Large intestine (tissue), 12 donors: ENCODE results near the gene ARMH1. TPM values are rescaled to one million over a fixed set of nuclear protein-coding genes. Genes with fewer than 3 reads are reported as not detected.
A peak's percentile ranks its signal among the peaks of the same experiment; 100 is the strongest.

Experiments
- DNase-seq, 2 donors: peaks; one replicate each; pipeline versions ENCODE4 v3.0.0 to v3.0.0-alpha.2; 2013
- H3K27ac ChIP-seq: one replicate; pipeline ENCODE4 v1.5.1; 2013; ENCODE audit warnings: low read length
- H3K27me3 ChIP-seq: 2 replicates; pipeline ENCODE4 v1.6.1; 2013; ENCODE audit warnings: low read length; ENCODE audit not compliant: control insufficient read depth, insufficient read depth
- H3K36me3 ChIP-seq: 2 replicates; pipeline ENCODE4 v1.6.1; 2013; ENCODE audit warnings: low read length; ENCODE audit not compliant: control insufficient read depth, insufficient read depth
- H3K4me1 ChIP-seq: one replicate; pipeline ENCODE4 v1.6.1; 2013; ENCODE audit warnings: low read length; ENCODE audit not compliant: control insufficient read depth, insufficient read depth
- H3K4me3 ChIP-seq: one replicate; pipeline ENCODE4 v1.5.1; 2013; ENCODE audit warnings: low read length
- H3K9me3 ChIP-seq: one replicate; pipeline ENCODE4 v1.6.1; 2013; ENCODE audit warnings: mild to moderate bottlenecking, low read depth, low read length, moderate library complexity; ENCODE audit not compliant: control insufficient read depth
- WGBS: methylation state at CpG from one replicate; pipeline ENCODE4 v1.1.5; 2013; ENCODE audit warnings: low lambda C conversion rate; ENCODE audit not compliant: insufficient coverage; 5-methylcytosine and 5-hydroxymethylcytosine counted together
- long read RNA-seq, 11 donors: transcript quantifications; one replicate each; lab custom pipeline, GENCODE V29; 2026
- polyA plus RNA-seq: library from polyadenylated mRNA; unstranded; fragments of 120-200 nt; gene quantifications from one replicate; pipeline ENCODE4 v1.2.1, GENCODE V29; 2013

The ARMH1 gene
- polyA plus RNA-seq = 2.8 TPM
- long read RNA-seq, donor 1 = 0 reads
- long read RNA-seq, donor 2 = 0 reads
- long read RNA-seq, donor 3 = 0 reads
- long read RNA-seq, donor 4 = 0 reads
- long read RNA-seq, donor 5 = 0 reads
- long read RNA-seq, donor 6 = 0 reads
- long read RNA-seq, donor 7 = 0 reads
- long read RNA-seq, donor 8, partial matches to known transcripts = 0 of 1 reads
- long read RNA-seq, donor 8, other reads (novel, unspliced or antisense) = 0 of 1 reads
- long read RNA-seq, donor 9 = 0 reads
- long read RNA-seq, donor 10 = 0 reads
- long read RNA-seq, donor 11 = 0 reads

- no peaks in the 10 kb centered on the region for H3K36me3 ChIP-seq
- H3K4me3 ChIP-seq = peak within 1 kb of the TSS; percentile 78
- H3K27me3 ChIP-seq = no peaks in the 10 kb centered on the region
- peaks cover 35% of the 10 kb centered on the region for H3K4me1 ChIP-seq
- peak within 1 kb of the TSS; percentile 99 for H3K27ac ChIP-seq
- WGBS = no CpG with 5 or more reads among the region's 56 CpGs
- H3K9me3 ChIP-seq = no peaks in the 10 kb centered on the region
- DNase-seq = peak; percentile 99 to 100
Measured at GRCh38 chr1:44674113-44675000, at the start of gene ARMH1, which contains the start of gene TMEM53. Gene ARMH1, plus strand, starts transcription at chr1:44674714. Its CDS starts 14,984 bp downstream, at chr1:44689698. Gene TMEM53, minus strand, starts transcription at chr1:44674481. Its CDS starts 90 bp downstream, at chr1:44674391.

GRCh38 chr1:44625348-44625747, 49.2 kb upstream of the ARMH1 start:
- DNase-seq = no peak
- Histone ChIP-seq H3K9me3 (no peaks in the 10 kb centered on the region), H3K36me3 (no peaks in the 10 kb centered on the region), H3K4me3 (no peak overlapping the region), H3K27ac (no peak overlapping the region), H3K27me3 (no peaks in the 10 kb centered on the region), H3K4me1 (no peaks in the 10 kb centered on the region)
- WGBS = 67% methylated on average over 1 of the region's 7 CpGs

- no peaks in the 10 kb centered on the region for H3K9me3 ChIP-seq
- H3K4me3 ChIP-seq = no peak overlapping the region
- H3K4me1 ChIP-seq = peaks cover 18% of the 10 kb centered on the region
- no peaks in the 10 kb centered on the region for H3K27me3 ChIP-seq
- DNase-seq = no peak
- H3K36me3 ChIP-seq = peaks cover 10% of the 10 kb centered on the region
- H3K27ac ChIP-seq = no peak overlapping the region
- 94% methylated on average over 3 of the region's 5 CpGs for WGBS
Measured at GRCh38 chr1:44628962-44629756, 45.4 kb upstream of the ARMH1 start.

GRCh38 chr1:44630116-44630515, 44.4 kb upstream of the ARMH1 start:
- Histone ChIP-seq H3K27me3 (no peaks in the 10 kb centered on the region), H3K27ac (no peak overlapping the region), H3K9me3 (no peaks in the 10 kb centered on the region), H3K4me1 (peaks cover 20% of the 10 kb centered on the region), H3K4me3 (no peak overlapping the region), H3K36me3 (peaks cover 20% of the 10 kb centered on the region)
- no peak for DNase-seq
- WGBS = no CpG with 5 or more reads among the region's 2 CpGs

GRCh38 chr1:44631333-44631646, 43.2 kb upstream of the ARMH1 start:
- peak overlapping the region; percentile 66 for H3K4me3 ChIP-seq
- no peaks in the 10 kb centered on the region for H3K27me3 ChIP-seq
- peaks cover 20% of the 10 kb centered on the region for H3K4me1 ChIP-seq
- no peak for DNase-seq
- no CpG with 5 or more reads among the region's 8 CpGs for WGBS
- no peaks in the 10 kb centered on the region for H3K9me3 ChIP-seq
- H3K36me3 ChIP-seq = peaks cover 32% of the 10 kb centered on the region
- H3K27ac ChIP-seq = peak overlapping the region; percentile 87

GRCh38 chr1:44631647-44632539, 42.6 kb upstream of the ARMH1 start:
- H3K27me3 ChIP-seq = no peaks in the 10 kb centered on the region
- peak; percentile 86 to 95 for DNase-seq
- no CpG with 5 or more reads among the region's 88 CpGs for WGBS
- H3K9me3 ChIP-seq = no peaks in the 10 kb centered on the region
- H3K4me3 ChIP-seq = peak overlapping the region; percentile 66
- H3K27ac ChIP-seq = peak overlapping the region; percentile 87
- H3K36me3 ChIP-seq = peaks cover 38% of the 10 kb centered on the region
- H3K4me1 ChIP-seq = peaks cover 20% of the 10 kb centered on the region

GRCh38 chr1:44632598-44632997, 41.9 kb upstream of the ARMH1 start:
- H3K36me3 ChIP-seq = peaks cover 45% of the 10 kb centered on the region
- WGBS = no CpG with 5 or more reads among the region's 9 CpGs
- no peaks in the 10 kb centered on the region for H3K27me3 ChIP-seq
- peak overlapping the region; percentile 66 for H3K4me3 ChIP-seq
- H3K4me1 ChIP-seq = peaks cover 20% of the 10 kb centered on the region
- H3K27ac ChIP-seq = peak overlapping the region; percentile 61
- no peaks in the 10 kb centered on the region for H3K9me3 ChIP-seq
- DNase-seq = no peak

GRCh38 chr1:44634606-44635189, 39.8 kb upstream of the ARMH1 start:
- Histone ChIP-seq H3K4me1 (peaks cover 20% of the 10 kb centered on the region), H3K36me3 (peaks cover 65% of the 10 kb centered on the region), H3K27me3 (no peaks in the 10 kb centered on the region), H3K9me3 (no peaks in the 10 kb centered on the region), H3K4me3 (no peak overlapping the region), H3K27ac (no peak overlapping the region)
- WGBS = no CpG with 5 or more reads among the region's 3 CpGs
- no peak for DNase-seq

GRCh38 chr1:44635439-44635838, 39.1 kb upstream of the ARMH1 start:
- no peak overlapping the region for H3K27ac ChIP-seq
- H3K36me3 ChIP-seq = peaks cover 71% of the 10 kb centered on the region
- no peaks in the 10 kb centered on the region for H3K9me3 ChIP-seq
- WGBS = no CpG with 5 or more reads among the region's 9 CpGs
- DNase-seq = no peak
- no peaks in the 10 kb centered on the region for H3K27me3 ChIP-seq
- no peak overlapping the region for H3K4me3 ChIP-seq
- H3K4me1 ChIP-seq = peaks cover 20% of the 10 kb centered on the region
